SK-N-SH treated with all-trans-retinoic acid at 6 μM for 48 hours (cell line): Measurements from ENCODE around the gene OPN1SW.

Experiments used
- ATAC-seq: fragments of 200-7000 bp; cut with Tn5 transposase; 3 replicates; pipeline ENCODE4 v1.9.1; 2020; ENCODE audit warnings: mild to moderate bottlenecking, moderate library complexity
- BACH2 ChIP-seq: fragments of 250-450 bp; sonication (Bioruptor Pico); IDR thresholded peaks from 2 replicates; pipeline ENCODE4 v1.9.0; 2021; ENCODE audit warnings: mild to moderate bottlenecking, borderline replicate concordance
- CREB5 ChIP-seq: fragments of 250-450 bp; sonication (Bioruptor Pico); IDR thresholded peaks from 2 replicates; pipeline ENCODE4 v1.5.1; 2020; ENCODE audit warnings: low read depth, mild to moderate bottlenecking, moderate library complexity
- CSDC2 ChIP-seq: fragments of 250-450 bp; sonication (Bioruptor Pico); IDR thresholded peaks from 2 replicates; pipeline ENCODE4 v1.5.0; 2020; ENCODE audit warnings: mild to moderate bottlenecking, moderate library complexity
- CSRNP3 ChIP-seq: fragments of 250-450 bp; sonication (Bioruptor Pico); IDR thresholded peaks from 2 replicates; pipeline ENCODE4 v1.5.1; 2021; ENCODE audit warnings: mild to moderate bottlenecking, moderate library complexity
- ESRRG ChIP-seq: fragments of 250-450 bp; sonication (Bioruptor Pico); IDR thresholded peaks from 2 replicates; pipeline ENCODE4 v1.6.1; 2021; ENCODE audit warnings: mild to moderate bottlenecking
- GLIS3 ChIP-seq: fragments of 250-450 bp; sonication (Bioruptor Pico); IDR thresholded peaks from 2 replicates; pipeline ENCODE4 v1.5.0; 2020; ENCODE audit warnings: mild to moderate bottlenecking, moderate library complexity
- ISL1 ChIP-seq: fragments of 250-450 bp; sonication (Bioruptor Pico); IDR thresholded peaks from 2 replicates; pipeline ENCODE4 v2.1.2; 2022; ENCODE audit warnings: mild to moderate bottlenecking, moderate library complexity
- OSR1 ChIP-seq: fragments of 250-450 bp; sonication (Bioruptor Pico); IDR thresholded peaks from 2 replicates; pipeline ENCODE4 v1.8.0; 2022; ENCODE audit warnings: moderate library complexity, mild to moderate bottlenecking, inconsistent platforms
- PPARA ChIP-seq: fragments of 250-450 bp; sonication (Bioruptor Pico); IDR thresholded peaks from 2 replicates; pipeline ENCODE4 v1.5.0; 2020; ENCODE audit warnings: mild to moderate bottlenecking, borderline replicate concordance
- RARB ChIP-seq: fragments of 250-450 bp; sonication (Bioruptor Pico); IDR thresholded peaks from 2 replicates; pipeline ENCODE4 v1.8.0; 2021; ENCODE audit warnings: mild to moderate bottlenecking, moderate library complexity
- SNAI2 ChIP-seq: fragments of 250-450 bp; sonication (Bioruptor Pico); IDR thresholded peaks from 2 replicates; pipeline ENCODE4 v1.5.0; 2020; ENCODE audit warnings: mild to moderate bottlenecking, moderate library complexity
- TCF4 ChIP-seq: fragments of 250-450 bp; sonication (Bioruptor Pico); IDR thresholded peaks from 2 replicates; pipeline ENCODE4 v1.8.0; 2021; ENCODE audit warnings: mild to moderate bottlenecking, moderate library complexity, borderline replicate concordance
- TOX ChIP-seq: fragments of 250-450 bp; sonication (Bioruptor Pico); IDR thresholded peaks from 2 replicates; pipeline ENCODE4 v1.8.0; 2021; ENCODE audit warnings: mild to moderate bottlenecking, moderate library complexity, borderline replicate concordance
- TSHZ2 ChIP-seq: fragments of 250-450 bp; sonication (Bioruptor Pico); IDR thresholded peaks from 2 replicates; pipeline ENCODE4 v1.5.0; 2020; ENCODE audit warnings: mild to moderate bottlenecking, moderate library complexity
- ZC3H10 ChIP-seq: fragments of 250-450 bp; sonication (Bioruptor Pico); IDR thresholded peaks from 2 replicates; pipeline ENCODE4 v1.5.1; 2021; ENCODE audit warnings: mild to moderate bottlenecking, moderate library complexity
- ZFP3 ChIP-seq: fragments of 250-450 bp; sonication (Bioruptor Pico); IDR thresholded peaks from 2 replicates; pipeline ENCODE4 v1.5.0; 2020; ENCODE audit warnings: mild to moderate bottlenecking, moderate library complexity
- ZFP30 ChIP-seq: fragments of 450-650 bp; formaldehyde crosslinking; IDR thresholded peaks from 2 replicates; pipeline ENCODE4 v1.5.0; 2022; ENCODE audit warnings: mild to moderate bottlenecking, moderate library complexity
- ZNF565 ChIP-seq: fragments of 450-650 bp; formaldehyde crosslinking; conservative IDR thresholded peaks from 2 replicates; pipeline ENCODE4 v1.5.0; 2020; ENCODE audit warnings: low read depth, mild to moderate bottlenecking, moderate library complexity
- ZNF70 ChIP-seq: fragments of 450-650 bp; formaldehyde crosslinking; IDR thresholded peaks from 2 replicates; pipeline ENCODE4 v1.5.0; 2020; ENCODE audit warnings: mild to moderate bottlenecking, moderate library complexity
- ZNF8 ChIP-seq: fragments of 450-650 bp; formaldehyde crosslinking; IDR thresholded peaks from 2 replicates; pipeline ENCODE4 v1.5.0; 2020; ENCODE audit warnings: mild to moderate bottlenecking, moderate library complexity
- TF ChIP-seq, protein P1 (sequence below): fragments of 250-450 bp; sonication (Bioruptor Pico); IDR thresholded peaks from 2 replicates; pipeline ENCODE4 v1.8.0; 2021; ENCODE audit warnings: low read depth, mild to moderate bottlenecking, moderate library complexity, borderline replicate concordance

Gene OPN1SW

DNA sequence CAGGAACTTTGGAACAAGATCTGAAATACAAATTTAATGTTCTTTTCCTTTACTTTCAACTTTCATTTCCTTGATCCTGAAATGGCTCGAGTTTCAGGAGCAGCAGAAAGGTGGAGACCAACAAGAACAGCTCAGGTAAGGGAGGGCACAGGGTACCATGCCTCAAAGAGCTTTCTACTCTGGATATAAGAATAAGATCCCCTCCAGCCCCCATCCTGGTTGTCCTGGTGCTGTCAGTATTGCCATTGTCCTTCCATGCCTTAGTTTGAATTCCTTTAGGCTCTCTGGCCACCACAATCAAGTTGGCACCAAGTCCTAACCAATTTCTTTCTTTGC is 48.9 kb downstream of the OPN1SW start:
- TF ChIP-seq GLIS3 (CRISPR knock-in tag) (no peak), PPARA (no peak), ZNF70 (CRISPR knock-in tag) (no peak), CSRNP3 (CRISPR knock-in tag) (no peak), TOX (CRISPR knock-in tag) (no peak), CSDC2 (CRISPR knock-in tag) (no peak), ZFP30 (no peak), BACH2 (CRISPR knock-in tag) (no peak), RARB (CRISPR knock-in tag) (no peak), ZC3H10 (no peak), SNAI2 (CRISPR knock-in tag) (no peak), ZNF565 (CRISPR knock-in tag) (no peak), ISL1 (CRISPR knock-in tag) (no peak), OSR1 (no peak), CREB5 (CRISPR knock-in tag) (no peak), ESRRG (CRISPR knock-in tag) (no peak), TSHZ2 (no peak), ZNF8 (CRISPR knock-in tag) (no peak), TCF4 (no peak)
- TF ChIP-seq, protein P1, sequence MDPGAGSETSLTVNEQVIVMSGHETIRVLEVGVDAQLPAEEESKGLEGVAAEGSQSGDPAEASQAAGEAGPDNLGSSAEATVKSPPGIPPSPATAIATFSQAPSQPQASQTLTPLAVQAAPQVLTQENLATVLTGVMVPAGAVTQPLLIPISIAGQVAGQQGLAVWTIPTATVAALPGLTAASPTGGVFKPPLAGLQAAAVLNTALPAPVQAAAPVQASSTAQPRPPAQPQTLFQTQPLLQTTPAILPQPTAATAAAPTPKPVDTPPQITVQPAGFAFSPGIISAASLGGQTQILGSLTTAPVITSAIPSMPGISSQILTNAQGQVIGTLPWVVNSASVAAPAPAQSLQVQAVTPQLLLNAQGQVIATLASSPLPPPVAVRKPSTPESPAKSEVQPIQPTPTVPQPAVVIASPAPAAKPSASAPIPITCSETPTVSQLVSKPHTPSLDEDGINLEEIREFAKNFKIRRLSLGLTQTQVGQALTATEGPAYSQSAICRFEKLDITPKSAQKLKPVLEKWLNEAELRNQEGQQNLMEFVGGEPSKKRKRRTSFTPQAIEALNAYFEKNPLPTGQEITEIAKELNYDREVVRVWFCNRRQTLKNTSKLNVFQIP (CRISPR knock-in tag) = no peak
- ATAC-seq = no peak

DNA sequence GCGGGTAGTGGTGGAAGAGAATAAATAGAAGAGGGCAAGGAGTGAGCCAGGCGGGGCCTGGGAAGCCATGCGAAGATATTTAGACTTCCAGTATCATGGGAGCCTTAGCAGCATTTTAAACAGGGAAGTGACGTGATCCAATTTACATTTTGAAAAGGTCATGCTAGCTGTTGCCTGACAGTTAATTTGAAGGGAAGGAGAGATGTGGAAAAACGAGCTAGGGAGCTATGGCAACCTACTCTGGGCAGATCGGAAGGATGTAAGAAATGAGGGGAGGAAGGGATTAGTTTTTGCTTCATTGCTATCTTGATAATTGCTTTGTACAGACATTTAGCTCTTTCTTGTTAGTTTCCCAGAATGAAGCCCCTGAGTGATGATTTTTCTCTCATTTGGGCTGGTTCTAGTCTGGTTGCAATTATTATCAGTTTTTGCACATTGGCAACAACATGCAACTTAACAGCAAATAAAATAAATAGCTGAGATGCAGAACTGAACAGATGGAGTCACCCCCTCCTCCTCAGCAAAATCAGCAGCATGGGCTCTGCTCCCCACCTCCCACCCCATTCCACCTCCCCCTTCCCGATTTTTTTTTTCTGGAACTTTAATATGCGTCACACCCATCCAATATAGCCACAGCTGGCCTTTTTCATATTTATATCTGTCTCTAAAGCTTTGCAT is 49.4 kb downstream of the OPN1SW start:
- ATAC-seq = no peak

DNA sequence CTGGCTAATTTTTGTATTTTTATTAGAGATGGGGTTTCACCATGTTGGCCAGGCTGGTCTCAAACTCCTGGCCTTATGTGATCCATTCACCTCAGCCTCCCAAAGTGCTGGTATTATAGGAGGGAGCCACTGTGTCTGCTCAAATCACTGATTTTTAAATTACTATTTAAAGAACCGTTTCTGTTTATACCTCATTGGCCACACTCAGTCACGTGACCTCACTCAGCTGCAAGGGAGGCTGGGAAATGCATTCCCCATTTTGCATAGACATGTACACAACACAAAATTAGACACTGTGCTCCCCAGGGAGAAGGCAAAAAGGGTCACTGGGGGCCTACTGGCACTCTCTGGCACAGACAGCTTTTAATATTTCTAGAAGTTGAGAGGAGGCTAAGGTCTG is 50.1 kb downstream of the OPN1SW start:
- no peak for TF ChIP-seq CSDC2 (CRISPR knock-in tag)
- no peak for TF ChIP-seq BACH2 (CRISPR knock-in tag)
- no peak for TF ChIP-seq ZFP30
- TF ChIP-seq CREB5 (CRISPR knock-in tag) = no peak
- TF ChIP-seq ZFP3 = no peak
- TF ChIP-seq PPARA = no peak
- no peak for ATAC-seq

More for the DNA sequence above, 49.4 kb downstream of the OPN1SW start:
- no peak for TF ChIP-seq ISL1 (CRISPR knock-in tag)

- TF ChIP-seq ZNF565 (CRISPR knock-in tag) (no peak), ZFP30 (no peak), TSHZ2 (no peak)
- TF ChIP-seq, all 23 proteins: peak for 0
- ATAC-seq = no peak
Measured at GRCh38 chr7:128724743-128725142, 50.9 kb downstream of the OPN1SW start.
